T1000 (cell line): ENCODE measurements around the gene DPEP1.
A peak's percentile ranks its signal among the peaks of the same experiment; 100 is the strongest.
"Not testable (repeated sequence)": the region's sequence is repeated elsewhere in the genome, so short reads cannot be mapped to it uniquely, and the experiment has no call there.

ENCODE experiments used
- DNase-seq: peaks from one replicate; lab custom pipeline; 2025; ENCODE audit warnings: mixed read lengths; lab: John Stamatoyannopoulos, UW

The DPEP1 gene

GRCh38 chr16:89577055-89577759 lies 36.2 kb upstream of the DPEP1 start:
- DNase-seq, result no peak

GRCh38 chr16:89579351-89579750 lies 34.1 kb upstream of the DPEP1 start:
- no peak for DNase-seq

GRCh38 chr16:89581045-89581695 lies 32.3 kb upstream of the DPEP1 start:
- peak; percentile 87 for DNase-seq

GRCh38 chr16:89581861-89582563 lies 31.4 kb upstream of the DPEP1 start:
- DNase-seq, result no peak

GRCh38 chr16:89582614-89583196 lies 30.7 kb upstream of the DPEP1 start:
- no peak for DNase-seq

GRCh38 chr16:89583197-89583894 lies 30.1 kb upstream of the DPEP1 start:
- DNase-seq, result no peak

GRCh38 chr16:89583895-89584644 lies 29.4 kb upstream of the DPEP1 start:
- DNase-seq, result no peak

GRCh38 chr16:89584768-89585549 lies 28.5 kb upstream of the DPEP1 start:
- DNase-seq, result no peak

- no peak for DNase-seq
Observed at GRCh38 chr16:89586218-89586617, 27.2 kb upstream of the DPEP1 start.

- DNase-seq, result peak; percentile 19
Observed at GRCh38 chr16:89586853-89587252, 26.6 kb upstream of the DPEP1 start.

GRCh38 chr16:89587676-89588075 lies 25.8 kb upstream of the DPEP1 start:
- DNase-seq, result not testable (repeated sequence)

GRCh38 chr16:89588413-89589109 lies 24.9 kb upstream of the DPEP1 start:
- no peak for DNase-seq

GRCh38 chr16:89589241-89589926 lies 24.1 kb upstream of the DPEP1 start:
- no peak for DNase-seq

GRCh38 chr16:89593841-89594240 lies 19.6 kb upstream of the DPEP1 start:
- no peak for DNase-seq

- no peak for DNase-seq
Observed at GRCh38 chr16:89595330-89596060, 17.9 kb upstream of the DPEP1 start.

GRCh38 chr16:89596061-89596689 lies 17.3 kb upstream of the DPEP1 start:
- no peak for DNase-seq

- no peak for DNase-seq
Observed at GRCh38 chr16:89596957-89597649, 16.3 kb upstream of the DPEP1 start.

- peak; percentile 11 for DNase-seq
Observed at GRCh38 chr16:89598199-89598598, 15.2 kb upstream of the DPEP1 start.
